ENCODE measurements around the gene GFAP.

The GFAP gene

DNA sequence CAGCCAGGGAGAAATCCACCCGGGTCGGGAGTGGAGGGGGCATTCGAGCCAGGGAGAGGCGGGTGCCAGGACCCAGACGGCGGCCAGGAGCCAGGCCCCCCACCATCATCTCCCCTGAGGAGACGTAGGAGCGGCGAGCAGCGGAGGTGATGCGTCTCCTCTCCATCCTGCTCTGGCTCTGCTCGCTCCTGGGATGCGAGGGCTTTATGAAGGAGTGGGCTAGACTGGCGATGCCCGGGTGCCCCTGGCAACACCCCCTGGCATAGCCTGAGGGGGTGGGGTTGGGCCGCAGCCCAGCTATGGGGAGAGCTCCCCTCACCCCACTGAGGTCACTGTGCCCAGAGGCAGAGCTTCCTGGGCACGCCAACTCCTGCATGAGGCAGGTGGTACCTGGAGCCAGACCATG lies at the start of gene GFAP:
TSS of gene GFAP (minus strand) at position 180 of the 406 bp plus-strand sequence. CDS start at position 166, 14 bp downstream.
- TF ChIP-seq, protein P1, sequence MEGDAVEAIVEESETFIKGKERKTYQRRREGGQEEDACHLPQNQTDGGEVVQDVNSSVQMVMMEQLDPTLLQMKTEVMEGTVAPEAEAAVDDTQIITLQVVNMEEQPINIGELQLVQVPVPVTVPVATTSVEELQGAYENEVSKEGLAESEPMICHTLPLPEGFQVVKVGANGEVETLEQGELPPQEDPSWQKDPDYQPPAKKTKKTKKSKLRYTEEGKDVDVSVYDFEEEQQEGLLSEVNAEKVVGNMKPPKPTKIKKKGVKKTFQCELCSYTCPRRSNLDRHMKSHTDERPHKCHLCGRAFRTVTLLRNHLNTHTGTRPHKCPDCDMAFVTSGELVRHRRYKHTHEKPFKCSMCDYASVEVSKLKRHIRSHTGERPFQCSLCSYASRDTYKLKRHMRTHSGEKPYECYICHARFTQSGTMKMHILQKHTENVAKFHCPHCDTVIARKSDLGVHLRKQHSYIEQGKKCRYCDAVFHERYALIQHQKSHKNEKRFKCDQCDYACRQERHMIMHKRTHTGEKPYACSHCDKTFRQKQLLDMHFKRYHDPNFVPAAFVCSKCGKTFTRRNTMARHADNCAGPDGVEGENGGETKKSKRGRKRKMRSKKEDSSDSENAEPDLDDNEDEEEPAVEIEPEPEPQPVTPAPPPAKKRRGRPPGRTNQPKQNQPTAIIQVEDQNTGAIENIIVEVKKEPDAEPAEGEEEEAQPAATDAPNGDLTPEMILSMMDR (IDR thresholded peaks at IDR 0.05; ENCODE audit: borderline replicate concordance, insufficient read depth, low read depth, low read length), result no peak
- H3K4me3 ChIP-seq (ENCODE audit: low read depth, low read length), result no peak within 1 kb of the TSS

DNA sequence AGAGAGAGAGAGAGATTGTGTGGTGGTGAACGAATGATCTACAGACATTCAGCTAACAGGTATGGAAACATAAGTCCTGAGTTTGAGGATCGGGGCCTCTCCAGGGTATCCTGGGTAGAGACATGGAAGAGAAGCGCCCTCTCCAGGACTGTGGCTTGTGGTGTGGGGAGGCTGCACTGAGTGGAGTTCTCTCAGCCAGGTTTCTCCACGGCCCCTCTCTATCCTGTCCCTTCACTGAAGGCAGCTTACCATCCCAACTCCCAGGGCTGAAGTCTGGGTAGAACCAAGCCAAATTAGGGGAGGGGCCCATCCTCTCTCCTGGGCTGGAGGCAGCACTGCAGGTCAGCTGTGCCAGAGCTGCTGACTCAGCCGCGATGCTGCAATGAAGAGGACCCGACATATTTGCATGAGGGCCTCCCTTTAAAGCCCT lies 46.6 kb upstream of the GFAP start:
- no peak overlapping the region for H3K4me3 ChIP-seq (ENCODE audit: low read depth, low read length)
- TF ChIP-seq, protein P1 (IDR thresholded peaks at IDR 0.05; ENCODE audit: borderline replicate concordance, insufficient read depth, low read depth, low read length), result no peak

DNA sequence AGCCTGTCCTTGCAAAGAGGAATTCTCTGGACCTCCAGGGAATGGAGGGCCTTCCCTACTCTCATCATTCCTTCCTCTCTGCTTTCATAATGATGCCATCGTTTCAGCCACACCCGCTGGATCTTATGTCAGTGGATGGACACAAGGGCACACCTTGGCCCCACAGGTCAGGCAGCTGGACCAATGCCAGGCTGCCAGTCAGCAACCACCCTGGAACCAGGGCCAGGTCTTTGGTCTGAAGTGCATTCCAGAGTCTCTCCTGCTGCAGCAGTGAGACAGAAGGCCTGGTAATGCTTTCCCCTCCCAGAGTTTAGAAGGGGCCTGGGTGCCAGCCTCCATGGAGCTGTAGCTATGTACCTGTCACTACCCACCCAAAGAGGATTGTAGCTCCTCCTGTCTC lies 45.4 kb upstream of the GFAP start:
- TF ChIP-seq, protein P1 (IDR thresholded peaks at IDR 0.05; ENCODE audit: borderline replicate concordance, insufficient read depth, low read depth, low read length), result no peak

DNA sequence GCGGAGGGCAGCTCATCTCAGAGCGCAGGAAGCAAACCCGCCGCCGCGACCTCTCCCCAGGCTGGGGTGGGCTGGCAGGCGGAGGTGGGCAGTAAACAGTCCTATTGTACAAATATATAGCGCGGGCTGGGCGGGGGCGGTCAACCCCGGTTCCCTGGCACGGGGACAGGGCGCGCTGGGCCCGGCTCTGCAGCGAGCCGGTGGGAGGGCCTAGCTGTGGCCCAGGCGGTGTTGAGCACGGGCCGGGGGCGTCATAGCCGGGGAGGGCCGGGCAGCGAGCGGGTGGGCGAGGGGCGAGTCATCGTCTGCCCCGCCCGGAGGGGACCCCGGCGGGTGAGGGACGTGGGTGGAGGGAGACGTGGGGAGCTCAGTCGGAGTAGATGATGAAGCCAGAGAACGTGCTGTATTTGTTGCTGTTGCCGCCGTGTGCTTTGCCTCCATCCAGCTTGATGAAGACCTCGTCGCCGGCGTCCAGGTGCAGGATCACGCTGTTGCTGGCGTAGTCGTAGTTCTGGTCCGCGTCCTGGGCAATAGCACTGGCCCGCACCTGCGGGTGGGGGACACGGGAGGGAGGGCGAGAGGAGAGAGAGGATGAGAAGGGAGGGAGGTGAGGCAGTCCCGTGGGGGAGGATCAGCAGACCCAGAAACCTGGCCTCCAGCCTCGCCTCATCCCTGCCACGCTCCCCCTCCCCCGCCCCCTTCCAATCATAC lies 44.7 kb upstream of the GFAP start:
- H3K4me3 ChIP-seq (ENCODE audit: low read depth, low read length), result no peak overlapping the region
- TF ChIP-seq, protein P1 (IDR thresholded peaks at IDR 0.05; ENCODE audit: borderline replicate concordance, insufficient read depth, low read depth, low read length), result no peak

More for the DNA sequence above, 45.4 kb upstream of the GFAP start:
- no peak overlapping the region for H3K4me3 ChIP-seq (ENCODE audit: low read depth, low read length)

DNA sequence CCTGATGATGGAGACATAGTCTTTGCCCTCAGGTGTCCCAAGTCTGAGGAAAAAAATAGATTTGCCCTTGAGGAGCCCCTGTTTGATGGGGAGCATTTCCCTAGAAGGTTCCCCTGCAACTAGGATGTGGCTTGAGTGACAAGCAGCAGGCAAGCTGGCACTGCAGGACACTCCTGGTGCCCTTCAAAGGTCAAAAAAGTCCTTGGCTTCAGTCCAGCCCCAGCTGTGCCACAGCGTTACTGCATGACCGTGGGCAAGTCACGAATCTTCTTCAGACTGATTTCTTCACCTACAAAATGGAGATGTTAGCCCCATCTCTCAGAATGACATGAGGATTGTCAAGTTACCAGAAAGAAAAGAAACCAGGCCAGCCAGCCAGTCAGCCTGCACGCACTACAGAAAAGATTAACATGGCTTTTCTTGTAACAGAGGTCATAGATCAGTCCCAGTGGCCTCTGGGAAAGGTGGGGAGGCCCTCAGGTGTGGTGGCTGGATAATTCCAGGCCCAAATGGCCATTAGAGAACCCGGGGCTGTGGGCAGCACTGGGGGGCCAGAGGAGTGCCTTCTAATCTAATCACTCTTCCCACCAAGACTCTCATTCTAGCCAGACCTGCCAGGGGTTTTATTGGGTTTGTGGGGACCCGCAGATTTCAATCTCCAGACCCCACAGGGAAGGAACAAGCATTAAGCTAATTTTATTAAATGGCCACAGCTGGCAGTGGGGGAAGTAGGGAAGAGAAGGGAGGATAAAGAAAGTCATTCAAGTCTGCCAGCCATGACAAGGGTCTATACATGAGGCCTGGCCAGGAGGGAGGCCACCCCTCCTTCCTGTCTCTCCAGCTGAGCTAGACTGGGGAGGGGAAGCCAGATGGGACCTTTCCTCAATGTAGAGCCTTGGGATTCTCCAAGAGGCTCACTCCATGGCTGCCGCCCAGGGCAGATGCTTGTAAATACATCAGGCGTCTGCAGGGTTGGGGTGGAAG lies 42.0 kb upstream of the GFAP start:
- TF ChIP-seq, protein P1 (IDR thresholded peaks at IDR 0.05; ENCODE audit: borderline replicate concordance, insufficient read depth, low read depth, low read length), result no peak
- H3K4me3 ChIP-seq (ENCODE audit: low read depth, low read length), result no peak overlapping the region

DNA sequence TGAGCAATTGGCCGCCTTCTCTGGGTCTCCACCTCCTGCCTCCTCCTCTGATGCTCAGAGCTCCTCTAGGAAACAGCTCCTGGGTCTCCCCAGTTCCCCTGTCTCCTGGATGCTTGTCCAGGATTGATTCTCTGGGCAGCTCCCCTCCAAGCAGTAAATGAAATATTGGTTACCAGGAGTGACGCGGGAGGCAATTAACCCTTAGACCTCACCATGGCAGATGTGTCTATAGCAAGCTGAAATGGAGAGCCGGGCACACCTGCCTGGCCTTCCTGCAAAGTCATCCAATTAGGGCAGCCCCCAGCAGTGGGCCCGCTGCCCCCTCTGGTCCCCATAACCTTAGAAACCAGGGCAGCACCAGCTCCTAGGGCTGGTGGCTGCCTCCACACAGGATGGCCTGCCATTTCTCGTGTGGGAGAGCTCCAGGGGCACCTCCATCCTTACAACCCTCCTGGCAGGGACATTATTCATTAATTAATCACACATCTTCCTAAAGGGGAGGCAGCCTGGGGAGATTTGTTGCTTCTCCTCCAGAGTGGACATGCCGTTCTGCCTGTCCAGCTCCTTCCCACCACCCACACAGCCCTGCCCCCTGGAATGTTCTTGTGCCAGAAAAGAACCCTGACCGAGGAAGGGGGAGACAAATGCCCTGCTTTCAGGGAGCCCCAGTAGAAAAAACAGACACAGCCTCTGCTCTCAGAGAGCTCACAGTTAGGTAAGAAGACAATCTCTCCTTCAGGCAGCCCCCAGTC lies 40.5 kb upstream of the GFAP start:
- TF ChIP-seq, protein P1 (IDR thresholded peaks at IDR 0.05; ENCODE audit: borderline replicate concordance, insufficient read depth, low read depth, low read length), result no peak
- no peak overlapping the region for H3K4me3 ChIP-seq (ENCODE audit: low read depth, low read length)

Data from GM12875 (cell line).